GM12891 (cell line): Measurements from ENCODE around the gene CTNND2.

ENCODE experiments used
- PAX5 ChIP-seq: IDR thresholded peaks from 2 replicates; pipeline ENCODE4 v1.6.1; 2011; ENCODE audit warnings: low read length, moderate library complexity, mild to moderate bottlenecking; ENCODE audit not compliant: insufficient read depth, severe bottlenecking
- POLR2A ChIP-seq: IDR thresholded peaks from 2 replicates; pipeline ENCODE4 v1.6.1; 2011; ENCODE audit warnings: low read depth, low read length, control low read depth
- POLR2AphosphoS5 ChIP-seq: IDR thresholded peaks from 2 replicates; pipeline ENCODE4 v1.6.1; 2011; ENCODE audit warnings: low read depth, low read length, control low read depth
- POU2F2 ChIP-seq: IDR thresholded peaks from 2 replicates; pipeline ENCODE4 v1.6.1; 2011; ENCODE audit warnings: low read depth, mild to moderate bottlenecking, control low read depth, low read length, moderate library complexity
- TAF1 ChIP-seq: IDR thresholded peaks from 2 replicates; pipeline ENCODE4 v1.6.1; 2011; ENCODE audit warnings: low read depth, low read length, control low read depth

- TF ChIP-seq POLR2A, result no peak
- TF ChIP-seq PAX5, result no peak
- TF ChIP-seq POLR2AphosphoS5, result no peak
- no peak for TF ChIP-seq POU2F2
- TF ChIP-seq TAF1, result no peak
Observed at GRCh38 chr5:11030671-11031070, 873.6 kb downstream of the CTNND2 start.
